ENCODE results near the gene FGFR1OP2.
"Not testable (repeated sequence)": the region's sequence is repeated elsewhere in the genome, so short reads cannot be mapped to it uniquely, and the experiment has no call there.

The FGFR1OP2 gene

DNA sequence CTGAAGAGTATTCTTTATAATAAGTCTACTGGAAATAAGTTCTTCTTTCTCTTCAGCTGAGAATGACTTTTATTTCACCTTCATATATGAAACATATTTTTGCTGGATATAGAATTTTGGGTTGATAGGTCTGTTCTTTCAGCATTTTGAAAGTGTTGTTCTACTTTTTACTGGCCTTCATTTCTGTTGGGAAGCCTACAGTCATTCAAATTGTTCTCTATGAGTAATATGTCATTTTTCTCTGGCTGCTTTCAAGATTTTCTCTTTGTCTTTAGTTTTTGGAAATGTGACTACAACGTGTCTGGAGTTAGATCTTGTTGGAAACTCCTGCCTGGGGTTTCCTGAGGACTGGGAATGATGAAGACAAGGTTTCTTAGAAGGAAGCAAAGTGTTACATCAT lies 10.0 kb downstream of the FGFR1OP2 start:
- DNase-seq = no peak

DNA sequence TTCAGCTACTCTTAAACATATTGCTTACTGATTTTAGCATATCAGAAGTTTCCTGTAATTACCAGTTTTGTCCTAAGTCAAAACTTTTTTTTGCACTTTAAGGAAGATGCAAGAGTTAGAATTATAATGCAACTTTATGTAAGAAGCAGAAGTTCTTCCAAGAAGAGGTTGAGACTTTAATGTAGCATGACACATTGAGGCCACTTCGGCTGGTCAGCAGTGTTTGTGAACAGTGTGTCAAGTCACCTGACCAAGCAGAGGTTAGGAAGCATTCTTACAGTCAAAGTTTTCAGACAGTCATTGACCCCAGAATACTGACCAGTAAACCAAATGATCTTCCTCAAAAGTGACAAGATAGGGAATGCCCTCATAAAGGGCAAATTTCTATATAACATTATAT lies 15.2 kb downstream of the FGFR1OP2 start:
- DNase-seq = no peak

GRCh38 chr12:26954027-26954426 lies 15.8 kb downstream of the FGFR1OP2 start:
- no peak for DNase-seq

DNA sequence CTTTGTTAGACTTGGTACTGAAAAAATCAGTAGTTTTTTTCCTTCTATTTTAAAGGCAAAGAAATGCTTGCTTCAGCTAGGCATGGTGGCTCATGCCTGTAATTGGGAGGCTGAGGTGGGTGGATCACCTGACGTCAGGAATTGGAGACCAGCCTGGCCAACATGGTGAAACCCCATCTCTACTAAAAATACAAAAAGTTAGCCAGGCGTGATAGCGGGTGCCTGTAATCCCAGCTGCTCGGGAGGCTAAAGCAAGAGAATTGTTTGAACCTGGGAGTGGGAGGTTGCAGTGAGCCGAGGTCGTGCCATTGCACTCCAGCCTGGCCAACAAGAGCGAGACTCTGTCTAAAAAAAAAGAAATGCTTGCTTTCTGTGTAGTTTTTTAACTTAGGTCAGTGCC lies 23.1 kb downstream of the FGFR1OP2 start:
- DNase-seq = not testable (repeated sequence)

- no peak for DNase-seq
These were observed 23.5 kb downstream of the FGFR1OP2 start for GRCh38 chr12:26961803-26962202.

DNA sequence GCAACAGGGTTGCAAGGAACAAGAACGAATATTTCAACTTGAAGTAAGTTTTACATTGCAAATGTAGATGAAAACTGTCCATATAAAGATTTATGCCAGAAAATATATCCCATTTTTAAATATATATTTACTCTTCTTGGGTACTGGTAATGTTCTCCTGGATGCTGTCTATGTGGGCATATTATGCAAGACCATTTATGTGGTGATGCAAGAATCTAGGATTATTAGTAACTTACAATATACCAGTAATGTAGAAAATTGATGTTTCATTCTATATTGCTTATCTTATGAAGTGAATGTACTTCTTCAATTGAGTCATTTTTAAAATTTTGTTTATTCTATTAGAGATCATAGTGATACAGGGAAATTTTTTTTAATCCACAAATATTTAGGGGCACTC lies 25.1 kb downstream of the FGFR1OP2 start:
- DNase-seq = no peak

GRCh38 chr12:26966842-26967241 lies 28.6 kb downstream of the FGFR1OP2 start:
- DNase-seq = no peak

- no peak for DNase-seq
These were observed 31.9 kb downstream of the FGFR1OP2 start for GRCh38 chr12:26970136-26970535.

GRCh38 chr12:26971963-26972362 lies 33.7 kb downstream of the FGFR1OP2 start:
- DNase-seq = no peak

- no peak for DNase-seq
These were observed 38.4 kb downstream of the FGFR1OP2 start for GRCh38 chr12:26976687-26977086.

- no peak for DNase-seq
These were observed 40.5 kb downstream of the FGFR1OP2 start for GRCh38 chr12:26978801-26979200.

GRCh38 chr12:26979733-26980132 lies 41.5 kb downstream of the FGFR1OP2 start:
- DNase-seq = no peak

DNA sequence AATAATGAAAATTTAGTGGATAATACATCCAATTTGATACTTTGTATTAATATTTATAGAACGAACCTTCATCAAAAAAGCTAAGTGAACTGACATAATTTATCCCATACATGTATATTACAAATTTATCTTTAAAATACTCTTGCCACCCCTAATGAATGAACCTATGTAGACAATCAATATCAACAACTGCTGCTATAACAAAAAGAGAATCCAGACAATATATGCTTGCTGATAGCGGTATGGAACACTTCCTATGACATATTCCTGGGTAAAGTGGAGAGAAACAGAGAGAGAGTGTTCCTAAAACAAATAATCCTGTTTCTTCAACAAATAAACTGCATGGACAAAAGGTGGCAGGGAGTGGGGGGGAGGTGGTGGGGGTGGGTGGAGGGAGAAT lies 44.6 kb downstream of the FGFR1OP2 start:
- no peak for DNase-seq

GRCh38 chr12:26987634-26988424 lies 49.6 kb downstream of the FGFR1OP2 start:
- DNase-seq = peak; percentile 60

DNA sequence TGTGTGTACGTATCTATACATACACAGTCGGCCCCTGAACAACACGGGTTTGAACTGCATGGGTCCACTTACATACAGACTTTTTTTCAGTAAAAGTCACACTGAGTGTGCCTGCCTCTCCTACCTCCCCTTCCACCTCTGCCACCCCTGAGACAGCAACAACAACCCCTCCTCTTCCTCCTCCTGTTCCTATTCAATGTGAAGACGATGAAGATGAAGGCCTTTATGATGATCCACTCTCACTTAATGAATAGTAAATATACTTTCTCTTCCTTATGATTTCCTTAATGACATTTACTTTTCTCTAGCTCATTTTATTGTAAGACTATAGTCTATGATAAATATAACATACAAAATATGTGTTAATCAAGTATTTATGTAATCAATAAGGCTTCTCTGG lies 50.4 kb downstream of the FGFR1OP2 start:
- no peak for DNase-seq

- no peak for DNase-seq
These were observed 51.6 kb downstream of the FGFR1OP2 start for GRCh38 chr12:26989873-26990272.

DNA sequence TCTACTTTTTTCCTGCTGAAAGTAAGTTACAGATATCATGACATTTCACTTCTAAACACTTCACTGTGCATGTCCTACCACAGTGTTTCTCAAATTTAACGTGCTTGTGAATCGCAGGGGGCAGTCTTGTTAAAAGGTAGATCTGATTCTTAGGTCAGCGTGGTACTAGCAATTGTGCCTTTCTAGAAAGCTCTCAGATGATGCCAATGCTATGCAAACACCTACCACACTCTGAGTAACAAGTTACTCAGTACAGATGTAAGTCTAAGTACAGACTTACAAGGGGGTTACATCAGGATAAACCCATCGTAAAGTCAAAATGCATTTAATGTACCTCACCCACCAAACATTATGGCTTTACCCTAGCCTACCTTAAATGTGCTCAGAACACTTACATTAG lies 53.6 kb downstream of the FGFR1OP2 start:
- no peak for DNase-seq

- DNase-seq = no peak
These were observed 55.8 kb downstream of the FGFR1OP2 start for GRCh38 chr12:26994109-26994508.

GRCh38 chr12:26995706-26996105 lies 57.4 kb downstream of the FGFR1OP2 start:
- no peak for DNase-seq

DNA sequence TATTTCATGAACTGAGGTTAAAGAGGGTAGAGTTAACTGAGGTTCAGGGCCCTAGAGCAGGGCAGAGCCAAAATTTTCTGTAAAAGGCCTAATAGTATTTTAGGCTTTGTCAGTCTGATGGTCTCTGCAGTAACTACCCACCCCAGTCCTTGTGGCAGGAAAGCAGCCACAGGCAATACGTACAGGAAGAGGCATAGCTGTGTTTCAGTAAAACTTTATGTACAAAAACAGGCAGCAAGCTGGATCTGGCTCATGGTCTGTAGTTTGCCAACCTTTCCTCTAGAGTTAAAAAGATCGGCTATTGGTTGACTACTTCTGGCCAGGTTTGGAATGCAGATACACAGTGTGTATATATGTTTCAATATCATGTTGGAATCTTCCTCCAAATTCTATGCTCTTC lies 58.7 kb downstream of the FGFR1OP2 start:
- no peak for DNase-seq

- DNase-seq = no peak
These were observed 62.7 kb downstream of the FGFR1OP2 start for GRCh38 chr12:27000961-27001360.

DNA sequence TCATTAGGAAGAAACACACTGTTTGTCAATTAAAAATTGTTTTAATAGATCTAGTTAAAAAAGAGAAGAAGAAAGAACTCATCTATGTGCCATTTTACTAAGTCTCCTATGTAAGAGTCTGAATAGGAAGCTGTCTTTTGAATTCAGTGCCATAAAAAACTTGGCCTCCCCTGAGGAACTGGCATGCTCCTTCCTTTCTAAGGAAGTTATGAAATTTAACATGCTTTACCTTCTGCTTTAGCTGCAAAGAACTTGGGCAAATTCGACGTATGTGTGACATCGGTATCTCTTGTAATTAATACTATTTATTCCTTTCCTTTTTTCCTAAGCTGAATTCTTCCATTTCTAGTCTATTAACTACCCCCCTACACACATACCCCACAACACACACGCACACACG lies 63.4 kb downstream of the FGFR1OP2 start:
- no peak for DNase-seq

DNA sequence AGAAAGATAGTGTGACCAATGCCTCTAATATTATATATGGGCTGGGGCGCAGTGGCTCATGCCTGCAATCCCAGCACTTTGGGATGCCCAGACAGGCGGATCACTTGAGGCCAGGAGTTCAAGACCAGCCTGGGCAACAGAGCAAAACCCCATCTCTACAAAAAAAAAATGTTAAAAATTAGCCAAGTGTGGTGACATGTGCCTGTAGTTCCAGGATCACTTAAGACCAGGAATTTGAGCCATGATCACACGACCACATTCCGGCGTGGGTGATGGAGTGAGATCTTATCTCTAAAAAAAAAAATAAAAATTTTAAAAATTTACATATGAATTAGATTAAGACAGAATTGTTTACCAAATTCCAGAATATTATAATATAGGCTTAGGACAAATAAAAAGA lies 63.9 kb downstream of the FGFR1OP2 start:
- DNase-seq = no peak

- peak; percentile 83 for DNase-seq
These were observed 65.4 kb downstream of the FGFR1OP2 start for GRCh38 chr12:27003421-27004381.

Data from DMS53 (cell line).